ENCODE data around the gene PLEKHM1.
A peak's percentile ranks its signal among the peaks of the same experiment; 100 is the strongest.

Gene PLEKHM1

DNA sequence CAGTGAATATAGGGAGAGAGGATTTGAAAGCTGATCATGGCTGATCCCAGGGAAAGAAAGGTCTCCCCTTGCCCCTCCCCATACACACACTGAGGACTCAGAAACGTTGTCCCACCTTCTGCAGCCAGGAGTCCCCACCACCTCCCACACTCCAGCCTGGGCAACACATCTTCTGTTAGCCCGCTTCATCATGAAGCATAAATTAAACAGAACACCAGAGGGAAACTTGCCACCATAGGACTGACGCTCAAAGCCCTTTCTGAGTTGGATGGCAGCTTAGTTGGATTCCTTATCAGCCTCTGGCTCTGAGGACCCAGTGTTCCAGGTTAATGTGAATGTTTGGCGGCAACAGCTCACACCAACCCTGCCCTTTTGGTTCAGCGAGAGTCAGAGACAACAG is 91.7 kb downstream of the PLEKHM1 start:
- no peak for DNase-seq (ENCODE audit: low spot score)

DNA sequence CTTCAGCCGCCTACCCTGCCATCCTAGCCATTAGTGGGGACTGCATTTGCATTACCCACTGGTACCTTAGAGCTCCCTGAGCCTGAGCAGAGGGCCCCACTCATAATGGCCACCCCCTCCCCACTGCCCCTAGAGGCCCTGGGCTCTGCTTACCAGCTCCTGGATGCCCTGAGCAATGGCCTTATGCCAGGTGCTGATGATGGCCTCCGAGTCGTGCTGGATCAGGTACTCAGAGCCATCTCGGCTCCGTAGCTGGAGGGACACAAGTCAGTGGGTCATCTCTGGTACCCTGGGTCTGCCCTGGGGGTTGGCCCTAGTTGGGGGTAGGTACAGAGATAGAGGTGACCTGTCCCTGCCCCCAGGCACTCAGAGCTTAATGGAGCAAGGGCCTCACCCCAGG is 92.7 kb downstream of the PLEKHM1 start:
- DNase-seq (ENCODE audit: low spot score) = no peak

DNA sequence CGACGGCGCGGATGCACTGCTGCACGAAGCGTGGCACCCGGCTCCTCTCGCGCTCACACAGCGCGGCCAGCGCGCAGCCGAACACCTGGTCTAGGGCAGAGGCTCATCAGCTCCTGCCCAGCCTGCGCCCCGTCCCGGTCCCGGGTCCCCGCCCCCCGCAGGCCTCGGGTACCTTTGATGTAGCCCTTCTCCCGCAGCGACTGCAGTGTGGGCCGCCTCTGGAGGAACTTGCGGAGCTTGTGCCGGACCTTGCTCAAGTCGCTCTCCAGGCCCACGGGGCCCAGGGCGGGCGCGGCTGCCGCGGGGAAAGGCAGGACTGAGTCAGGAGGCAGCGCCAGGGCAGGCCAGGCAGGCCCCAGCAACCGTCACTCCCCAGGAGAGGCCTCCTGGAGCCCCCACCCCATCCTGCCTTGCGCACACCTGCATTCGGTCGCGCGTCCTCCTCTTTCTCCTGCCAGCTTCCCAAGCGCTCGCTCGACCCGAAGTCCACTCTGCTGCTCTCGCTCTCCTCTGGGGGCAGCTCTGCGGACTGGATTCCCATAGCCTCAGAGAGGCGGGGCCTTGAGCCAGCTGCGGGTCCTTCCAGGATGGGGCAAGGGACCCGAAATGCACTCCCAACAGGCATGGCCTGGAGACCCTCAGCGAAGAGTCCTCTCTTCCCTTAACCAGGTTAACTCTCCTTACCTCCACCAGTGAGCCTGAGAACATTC is 93.9 kb downstream of the PLEKHM1 start:
- DNase-seq (ENCODE audit: low spot score) = no peak

DNA sequence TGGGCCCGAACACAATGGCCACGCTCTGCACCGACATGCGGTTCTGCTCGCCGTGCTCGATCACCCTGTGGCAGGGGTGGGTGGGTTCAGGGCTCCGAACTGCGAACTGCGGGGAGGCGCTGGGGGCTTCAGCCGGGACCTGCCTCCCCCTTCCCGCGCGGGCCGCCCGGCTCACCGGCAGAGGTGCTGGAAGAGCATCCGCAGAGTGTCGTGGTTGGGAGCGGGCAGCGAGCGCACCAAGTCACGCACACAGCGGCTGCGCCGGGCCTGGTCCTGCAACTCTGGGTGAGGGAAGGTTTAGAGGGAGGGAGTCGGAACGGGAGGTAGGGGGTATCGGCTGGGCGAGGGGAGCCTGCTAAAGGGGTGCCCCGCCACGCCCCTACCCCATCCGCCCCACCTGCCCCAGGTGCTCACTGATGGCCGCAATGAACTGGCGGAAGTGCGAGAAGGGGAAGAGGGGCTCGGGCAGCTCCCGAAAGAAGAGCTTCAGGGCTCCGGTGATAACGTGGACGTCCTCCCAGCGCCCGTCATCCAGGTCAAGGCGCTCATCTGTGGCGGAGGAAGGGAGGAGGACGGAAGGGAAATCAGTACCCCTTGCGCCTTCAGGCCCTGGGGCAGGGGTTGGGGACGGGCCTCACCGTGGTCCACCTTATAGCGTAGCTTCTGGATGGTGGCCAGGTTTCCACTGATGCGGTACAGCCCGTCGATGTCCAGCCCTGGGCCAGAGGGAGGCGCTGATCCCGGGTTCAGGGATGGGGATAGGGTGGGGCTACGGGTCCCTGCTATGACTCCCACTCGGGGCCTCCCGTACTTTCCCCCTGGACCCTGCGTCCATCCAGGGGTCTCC is 94.7 kb downstream of the PLEKHM1 start:
- no peak for DNase-seq (ENCODE audit: low spot score)

DNA sequence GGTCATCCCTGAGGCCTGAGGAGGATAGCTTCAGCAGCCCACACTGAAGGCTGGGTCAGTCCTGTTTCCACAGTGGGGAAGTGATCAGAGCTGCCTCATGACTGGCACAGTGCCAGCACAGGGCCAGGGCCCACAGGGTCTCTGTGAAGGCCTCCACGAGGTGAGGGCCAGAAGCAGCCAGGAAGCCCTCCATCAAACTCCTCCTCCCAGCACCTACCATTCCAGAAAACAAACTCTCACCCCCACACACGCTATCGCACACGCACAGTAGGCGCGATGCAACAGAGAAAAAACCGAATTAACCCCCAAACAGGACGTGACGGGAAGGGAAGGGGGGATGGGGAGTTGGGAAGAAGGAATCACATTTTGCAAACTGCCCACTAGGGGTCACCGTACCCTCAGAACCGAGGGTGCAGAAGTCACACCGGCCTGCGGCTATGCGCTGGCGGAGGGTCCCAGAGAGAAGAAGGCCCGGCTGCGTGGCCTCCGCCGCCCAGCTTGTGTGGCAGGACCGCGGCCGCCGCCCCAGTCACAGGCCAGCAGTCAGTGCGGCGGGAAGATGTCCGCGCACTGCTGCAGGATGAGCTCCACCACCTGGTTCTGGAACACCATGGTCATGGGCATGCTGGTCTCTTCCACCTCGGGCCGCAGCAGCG is 95.5 kb downstream of the PLEKHM1 start:
- DNase-seq (ENCODE audit: low spot score) = peak; percentile 92

DNA sequence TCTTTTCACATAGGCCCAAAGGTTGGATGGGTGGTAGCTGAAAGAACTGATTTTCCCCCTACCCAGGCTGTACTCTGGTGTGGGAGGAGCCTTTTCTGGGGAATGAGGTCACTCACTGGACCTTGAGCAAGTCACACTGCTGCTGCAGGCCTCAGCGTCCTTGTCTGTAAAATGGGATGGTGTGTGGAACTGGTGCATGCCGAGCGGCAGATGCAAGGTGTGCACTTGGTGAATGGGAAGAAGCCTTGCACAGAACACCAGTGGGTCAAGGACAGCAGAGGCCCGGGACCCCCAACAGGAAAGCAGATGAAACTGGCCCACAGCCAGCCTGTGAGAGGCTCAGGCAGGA is 96.0 kb downstream of the PLEKHM1 start:
- no peak for DNase-seq (ENCODE audit: low spot score)

DNA sequence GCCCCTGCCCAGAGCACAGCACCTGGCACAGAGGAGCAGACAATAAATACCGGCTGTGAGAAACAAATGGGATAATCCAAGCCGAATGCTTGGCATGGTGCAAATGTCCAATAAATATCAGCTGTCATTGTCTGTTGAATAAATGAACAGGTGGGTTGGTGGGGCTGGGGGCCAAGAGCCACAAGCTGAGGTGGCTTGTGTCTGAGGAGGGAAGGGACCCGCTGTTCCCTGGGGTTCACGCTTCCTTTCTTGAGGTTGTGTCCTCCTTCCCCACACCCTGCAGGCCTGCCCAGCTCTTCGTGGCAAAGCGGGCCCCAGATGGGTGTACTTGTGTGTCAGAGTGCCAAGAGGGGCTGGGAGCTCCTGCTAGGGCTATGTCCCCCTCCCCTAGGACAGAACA is 96.4 kb downstream of the PLEKHM1 start:
- no peak for DNase-seq (ENCODE audit: low spot score)

DNA sequence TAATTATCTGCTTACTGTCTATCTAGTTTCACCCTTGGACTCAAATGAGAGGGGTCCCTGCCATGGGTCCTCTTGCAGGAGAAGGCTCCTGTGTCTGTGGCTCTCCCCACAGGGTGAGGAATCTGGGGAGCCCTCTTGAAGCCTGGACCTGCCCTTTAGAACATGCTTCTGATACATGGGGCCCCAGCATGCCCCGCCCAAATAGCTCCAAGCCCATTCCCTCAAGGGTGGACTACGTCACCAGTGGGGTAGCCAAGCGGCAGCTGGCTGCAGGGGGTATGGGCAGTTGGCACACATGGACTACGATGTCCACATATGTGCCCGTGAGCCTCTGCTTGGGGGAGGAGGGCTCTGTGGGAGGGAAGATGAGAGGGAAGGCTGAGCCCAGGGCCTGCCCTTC is 97.1 kb downstream of the PLEKHM1 start:
- no peak for DNase-seq (ENCODE audit: low spot score)

DNA sequence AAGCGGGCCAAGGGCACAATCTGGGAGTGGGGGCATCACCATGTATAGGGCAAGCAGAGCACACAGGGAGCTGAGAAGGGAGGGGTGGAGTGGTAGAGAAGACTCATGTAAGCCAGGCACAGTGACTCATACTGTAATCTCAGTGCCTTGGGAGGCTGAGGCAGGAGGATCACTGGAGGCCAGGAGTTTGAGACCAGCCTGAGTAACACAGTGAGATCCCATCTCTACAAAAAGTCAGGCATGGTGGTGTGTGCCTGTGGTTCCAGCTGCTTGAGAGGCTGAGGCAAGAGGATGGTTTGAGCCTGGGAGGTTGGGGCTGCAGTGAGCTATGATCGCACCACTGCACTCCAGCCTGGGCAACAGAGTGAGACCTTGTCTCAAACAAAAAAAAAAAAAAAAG is 98.6 kb downstream of the PLEKHM1 start:
- DNase-seq (ENCODE audit: low spot score) = no peak

DNA sequence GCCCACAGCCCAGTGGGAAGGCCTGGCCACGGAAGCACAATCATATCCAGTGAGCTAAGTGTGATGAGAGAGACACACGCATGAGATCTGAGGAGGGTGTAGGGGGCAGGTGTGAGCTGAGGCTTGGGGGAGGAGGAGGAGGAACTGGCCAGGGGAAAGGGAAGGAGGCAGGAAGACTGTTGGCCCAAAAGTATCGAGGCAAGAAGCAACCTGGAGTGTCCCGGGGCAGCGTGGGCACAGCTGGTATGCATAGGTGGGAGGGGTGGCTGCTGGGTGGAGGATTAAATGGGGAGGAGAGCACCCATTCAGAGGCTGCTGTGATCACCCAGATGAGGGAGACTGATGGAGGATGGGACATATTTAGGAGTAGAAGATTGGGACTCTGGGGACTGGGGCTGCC is 99.2 kb downstream of the PLEKHM1 start:
- DNase-seq (ENCODE audit: low spot score) = no peak

DNA sequence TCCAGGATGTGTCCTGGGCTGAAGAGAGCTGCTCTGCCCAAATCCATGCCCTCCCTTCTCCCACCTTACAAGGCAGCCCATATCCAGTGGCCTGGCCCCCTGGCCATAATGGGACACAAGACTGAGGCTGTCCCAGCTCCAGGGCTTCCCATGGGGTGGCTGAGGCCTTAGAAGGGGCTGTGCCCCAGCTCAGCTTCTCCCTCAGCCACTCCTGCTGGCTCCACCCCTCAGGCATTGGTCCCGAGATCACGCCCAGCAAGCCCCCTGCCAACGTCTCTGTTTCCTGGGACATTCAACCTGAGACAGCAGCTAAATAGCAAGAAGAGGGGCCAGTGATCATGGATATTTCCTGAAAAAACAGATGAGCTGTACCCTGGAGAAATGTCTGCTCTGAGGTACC is 101.2 kb downstream of the PLEKHM1 start:
- DNase-seq (ENCODE audit: low spot score) = no peak

DNA sequence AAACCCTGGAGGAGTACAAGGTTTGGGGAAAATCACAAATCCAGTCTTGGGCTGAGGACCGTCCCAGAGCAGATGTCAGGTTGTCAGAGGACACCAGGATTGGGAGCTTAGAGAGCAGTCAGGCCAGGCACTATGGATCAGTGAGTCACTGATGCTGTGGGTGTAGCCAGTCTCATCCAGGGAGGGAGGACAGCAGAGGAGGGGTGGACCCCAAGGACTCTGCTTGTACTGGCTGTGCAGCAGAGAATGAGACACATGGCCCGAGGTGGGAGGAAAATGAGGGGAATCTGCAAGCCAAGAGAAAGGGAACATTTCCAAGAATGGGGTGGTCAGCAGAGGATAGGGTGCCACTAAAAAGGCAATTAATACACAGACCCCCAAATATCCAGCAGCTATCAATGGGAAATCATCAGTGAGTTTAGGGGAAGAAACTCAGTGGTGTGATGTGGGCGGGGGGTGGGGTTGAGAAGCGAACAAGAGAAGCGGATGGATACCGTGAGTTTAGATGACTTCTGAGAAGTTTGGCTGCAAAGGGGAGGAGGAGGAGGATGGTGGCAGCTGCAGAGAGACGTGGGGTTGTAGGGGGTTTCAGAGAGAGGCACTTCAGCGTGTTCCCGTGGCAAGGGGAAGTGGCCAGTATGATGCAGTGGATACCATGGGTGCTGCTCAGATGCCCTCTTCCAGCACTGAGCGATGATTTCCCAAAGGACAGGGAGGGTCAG is 101.8 kb downstream of the PLEKHM1 start:
- no peak for DNase-seq (ENCODE audit: low spot score)

DNA sequence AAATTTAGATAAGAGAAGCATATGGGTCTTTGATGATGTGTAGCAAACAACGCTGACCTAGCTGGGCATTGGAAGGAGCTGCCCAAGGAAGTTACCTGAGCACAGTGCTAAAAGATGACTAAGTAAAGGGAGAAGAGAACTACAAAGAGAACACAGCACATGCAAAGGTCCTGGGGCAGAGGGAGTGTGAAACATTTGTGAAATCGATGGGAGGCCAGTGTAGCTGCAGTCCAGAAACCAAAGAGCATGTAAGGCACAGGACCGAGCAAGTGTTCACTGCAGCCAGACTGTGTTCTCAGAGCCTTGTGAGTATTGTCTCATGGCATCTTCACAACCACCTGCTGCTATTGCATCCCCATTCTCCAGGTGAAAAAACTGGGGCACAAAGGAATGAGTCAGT is 102.8 kb downstream of the PLEKHM1 start:
- DNase-seq (ENCODE audit: low spot score) = no peak

DNA sequence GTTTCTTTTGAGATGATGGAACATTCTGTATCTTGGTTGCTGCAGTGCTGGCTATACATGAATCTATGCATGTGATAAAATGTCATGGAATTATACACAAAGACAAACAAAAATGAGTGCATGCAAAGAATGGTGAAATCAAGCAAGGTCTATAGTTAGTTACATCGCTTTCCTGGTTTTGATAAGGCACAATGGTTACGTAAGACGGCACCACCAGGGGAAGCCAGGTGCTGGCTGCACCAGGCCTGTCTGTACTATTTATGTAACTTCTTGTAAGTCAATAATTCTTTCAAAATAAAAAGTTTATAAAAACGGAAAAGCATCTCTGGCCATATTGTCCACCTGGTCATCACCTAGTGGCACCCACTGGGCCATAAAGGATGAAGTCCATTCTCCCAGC is 104.3 kb downstream of the PLEKHM1 start:
- no peak for DNase-seq (ENCODE audit: low spot score)
